GM20000 (cell line): ENCODE results near the gene GPR141.

Source experiments
- DNase-seq: peaks from one replicate; pipeline ENCODE4 v3.0.0; 2012; ENCODE audit warnings: low spot score
- TF ChIP-seq, protein P1 (sequence below): IDR thresholded peaks from 2 replicates; pipeline ENCODE4 v1.5.1; 2012; ENCODE audit warnings: mild to moderate bottlenecking, control low read depth; ENCODE audit errors: extremely low read depth, missing control alignments

GPR141 gene

DNA sequence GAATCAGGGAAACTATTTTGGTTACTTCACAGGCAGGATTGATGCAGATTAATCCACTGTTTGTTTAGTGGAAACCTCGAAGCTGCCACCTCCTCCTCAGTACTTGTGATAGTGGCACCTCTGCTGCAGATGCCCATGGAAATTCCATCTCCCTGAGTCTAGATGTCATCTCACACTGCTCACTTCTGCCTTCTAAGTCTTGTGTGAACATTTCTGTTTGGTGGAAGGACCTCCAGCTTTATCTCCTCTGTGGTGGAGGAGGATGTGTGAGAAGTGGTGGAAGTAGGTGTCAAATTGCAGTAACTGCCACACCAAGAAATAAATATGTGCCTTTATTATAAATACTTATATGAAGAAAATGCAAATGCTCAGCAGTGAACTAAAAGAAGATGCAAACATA is 25.8 kb upstream of the GPR141 start:
- TF ChIP-seq, protein P1, sequence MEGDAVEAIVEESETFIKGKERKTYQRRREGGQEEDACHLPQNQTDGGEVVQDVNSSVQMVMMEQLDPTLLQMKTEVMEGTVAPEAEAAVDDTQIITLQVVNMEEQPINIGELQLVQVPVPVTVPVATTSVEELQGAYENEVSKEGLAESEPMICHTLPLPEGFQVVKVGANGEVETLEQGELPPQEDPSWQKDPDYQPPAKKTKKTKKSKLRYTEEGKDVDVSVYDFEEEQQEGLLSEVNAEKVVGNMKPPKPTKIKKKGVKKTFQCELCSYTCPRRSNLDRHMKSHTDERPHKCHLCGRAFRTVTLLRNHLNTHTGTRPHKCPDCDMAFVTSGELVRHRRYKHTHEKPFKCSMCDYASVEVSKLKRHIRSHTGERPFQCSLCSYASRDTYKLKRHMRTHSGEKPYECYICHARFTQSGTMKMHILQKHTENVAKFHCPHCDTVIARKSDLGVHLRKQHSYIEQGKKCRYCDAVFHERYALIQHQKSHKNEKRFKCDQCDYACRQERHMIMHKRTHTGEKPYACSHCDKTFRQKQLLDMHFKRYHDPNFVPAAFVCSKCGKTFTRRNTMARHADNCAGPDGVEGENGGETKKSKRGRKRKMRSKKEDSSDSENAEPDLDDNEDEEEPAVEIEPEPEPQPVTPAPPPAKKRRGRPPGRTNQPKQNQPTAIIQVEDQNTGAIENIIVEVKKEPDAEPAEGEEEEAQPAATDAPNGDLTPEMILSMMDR: no peak
- no peak for DNase-seq

DNA sequence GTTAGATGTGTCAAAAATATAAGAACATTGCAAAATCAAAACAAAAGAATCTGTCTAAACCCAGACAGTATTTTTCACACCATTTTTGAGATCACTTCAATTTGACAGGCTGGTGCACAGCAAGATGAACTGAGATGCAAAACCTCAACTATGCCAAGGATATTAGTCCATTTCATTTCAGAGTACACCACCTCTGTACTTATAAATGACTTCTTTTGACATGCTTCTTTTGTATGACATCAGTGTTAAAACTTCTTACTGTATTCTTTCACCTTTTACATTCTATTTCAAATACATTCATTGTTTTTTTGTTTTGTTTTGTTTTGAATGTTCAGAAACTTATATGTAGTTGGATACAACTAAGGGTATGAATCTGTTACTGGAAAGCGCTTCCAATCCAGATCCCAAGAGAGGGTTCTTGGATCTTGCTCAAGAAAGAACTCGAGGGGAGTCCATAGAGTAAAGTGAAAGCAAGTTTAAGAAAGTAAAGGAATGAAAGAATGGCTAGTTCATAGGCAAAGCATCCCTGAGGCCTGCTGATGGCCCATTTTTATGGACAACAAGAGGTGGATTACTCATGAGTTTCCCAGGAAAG is 23.5 kb upstream of the GPR141 start:
- TF ChIP-seq, protein P1: no peak
- no peak for DNase-seq

DNA sequence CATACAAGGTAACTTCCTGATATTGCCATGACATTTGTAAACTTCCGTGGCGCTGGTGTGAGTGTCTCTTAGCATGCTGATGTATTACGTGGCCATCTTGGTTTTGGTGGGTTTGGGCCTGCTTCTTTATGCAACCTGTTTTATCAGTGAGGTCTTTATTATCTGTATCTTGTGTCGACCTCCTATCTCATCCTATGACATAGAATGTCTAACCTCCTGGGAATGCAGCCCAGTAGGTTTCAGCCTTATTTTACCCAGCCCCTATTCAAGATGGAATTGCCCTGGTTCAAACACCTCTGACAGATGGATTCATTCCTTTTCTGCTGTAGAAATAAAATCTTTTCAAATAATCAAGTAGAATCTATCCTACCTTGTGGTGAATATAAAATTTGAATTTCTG is 23.0 kb upstream of the GPR141 start:
- no peak for DNase-seq
- TF ChIP-seq, protein P1: no peak

DNA sequence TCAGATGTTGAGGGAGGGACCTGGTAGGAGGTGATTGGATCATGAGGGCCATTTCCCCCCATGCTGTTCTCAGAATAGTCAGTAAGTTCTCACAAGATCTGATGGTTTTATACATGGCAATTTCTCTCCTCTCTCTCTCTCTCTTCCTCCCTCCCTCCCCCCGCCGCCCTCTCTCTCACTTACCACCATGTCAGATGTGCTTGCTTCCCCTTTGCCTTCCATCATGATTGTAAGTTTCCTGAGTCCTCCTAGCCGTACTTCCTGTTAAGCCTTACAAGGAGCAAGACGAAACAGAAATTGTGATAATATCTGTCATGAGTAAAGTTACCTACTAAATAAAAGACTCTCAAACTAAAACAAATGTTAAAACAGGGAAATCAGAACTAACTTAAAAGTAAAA is 19.9 kb upstream of the GPR141 start:
- DNase-seq: no peak
- TF ChIP-seq, protein P1: no peak

DNA sequence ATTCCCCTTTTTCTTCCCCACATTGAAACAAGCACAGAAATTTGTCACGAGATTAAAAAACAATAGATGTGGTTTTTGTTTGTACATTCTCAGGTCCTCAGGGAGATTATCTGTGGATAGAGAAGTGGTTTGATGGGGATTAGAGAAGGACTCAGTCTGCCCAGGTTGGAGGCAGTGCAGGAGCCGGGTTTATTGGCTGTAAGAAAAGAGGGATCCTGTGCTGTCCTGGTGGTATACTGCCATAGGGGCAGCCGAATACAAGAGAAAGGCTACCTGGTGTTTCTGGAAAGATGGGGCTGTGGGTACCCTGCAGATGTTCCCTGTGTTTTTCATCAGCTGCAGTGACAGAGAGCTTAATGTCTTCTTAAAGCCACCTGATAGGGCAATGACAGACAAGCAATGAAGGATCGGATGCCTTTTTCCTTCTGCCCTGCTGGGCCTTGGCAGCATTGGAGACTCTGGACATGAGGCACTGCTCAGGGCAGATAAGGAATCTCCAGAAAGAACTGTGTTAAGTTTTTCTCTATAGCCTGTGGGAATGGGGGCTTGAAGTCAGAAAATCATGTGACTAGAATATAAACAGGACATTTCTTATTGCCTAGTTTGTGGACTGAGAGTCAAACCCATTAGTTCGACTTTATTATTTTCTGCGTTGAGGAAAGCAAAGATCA is 18.1 kb upstream of the GPR141 start:
- TF ChIP-seq, protein P1: no peak
- no peak for DNase-seq

DNA sequence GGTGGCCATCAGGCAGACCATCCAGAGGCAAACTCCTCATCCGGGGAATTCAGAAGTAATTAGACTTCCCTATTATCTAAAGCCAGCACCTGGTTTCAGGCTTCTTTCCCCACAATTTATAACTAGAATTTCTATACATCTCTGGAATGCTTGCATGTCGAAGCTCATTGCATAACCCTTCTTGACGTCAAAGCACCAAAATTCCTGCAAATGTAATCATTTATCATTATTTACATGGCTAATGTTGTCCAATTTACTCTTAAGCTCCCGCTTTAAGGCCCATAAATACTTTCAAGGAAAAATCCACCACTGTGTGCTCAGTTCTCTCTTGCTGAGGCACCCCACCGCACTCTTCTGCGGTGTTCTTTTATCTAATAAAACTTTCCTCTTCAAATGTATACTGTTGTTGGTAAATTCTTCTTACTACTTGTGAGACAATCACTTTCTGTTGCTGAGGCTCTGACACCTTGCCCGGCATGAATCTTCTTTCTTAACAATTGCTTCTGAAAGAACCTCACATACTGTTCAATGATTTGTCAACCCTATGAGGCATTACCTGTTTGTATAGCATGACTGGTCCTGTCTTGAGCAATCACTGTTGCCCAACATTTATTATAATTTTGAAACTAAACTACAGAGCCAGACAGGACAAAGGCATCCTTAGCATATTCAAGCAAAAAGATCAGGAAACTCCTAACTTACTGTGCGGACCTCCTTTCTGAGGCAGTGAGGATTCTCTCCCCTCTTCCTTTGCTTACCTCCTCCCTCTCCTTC is 17.4 kb upstream of the GPR141 start:
- TF ChIP-seq, protein P1: no peak
- no peak for DNase-seq

DNA sequence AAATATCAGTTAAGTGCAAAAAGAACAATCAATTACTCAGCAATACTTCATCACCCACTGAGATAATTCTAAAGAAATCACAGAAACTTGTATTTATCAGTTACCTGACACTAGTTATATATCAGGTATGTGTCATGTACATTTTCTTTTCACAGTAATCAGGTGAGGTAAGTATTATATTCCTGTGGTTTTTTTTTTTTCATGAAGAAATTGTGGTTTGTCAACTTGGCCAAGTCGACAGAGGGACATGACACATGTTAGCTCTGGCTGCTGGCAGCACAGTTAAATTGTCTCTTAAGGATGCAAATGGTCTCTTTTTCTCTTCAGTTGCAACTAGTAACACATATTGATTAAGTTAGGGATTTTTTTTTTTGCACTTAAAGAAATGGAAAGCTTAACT is 13.7 kb upstream of the GPR141 start:
- TF ChIP-seq, protein P1: no peak
- no peak for DNase-seq
